Activated CD4-positive, alpha-beta T cell treated with anti-CD3 and anti-CD28 coated beads, Interleukin-2, Interleukin-6, amounts not matched to agents 100 ng/mL and 50 ng/mL, durations not matched to agents 16 hours and 8 hours (primary cell): ENCODE measurements around the gene MEGF9.
"Not testable (repeated sequence)": the region's sequence is repeated elsewhere in the genome, so short reads cannot be mapped to it uniquely, and the experiment has no call there.

ENCODE experiments used
- DNase-seq: peaks from one replicate; pipeline ENCODE4 v3.0.0-alpha.2; 2020

Gene MEGF9

DNA sequence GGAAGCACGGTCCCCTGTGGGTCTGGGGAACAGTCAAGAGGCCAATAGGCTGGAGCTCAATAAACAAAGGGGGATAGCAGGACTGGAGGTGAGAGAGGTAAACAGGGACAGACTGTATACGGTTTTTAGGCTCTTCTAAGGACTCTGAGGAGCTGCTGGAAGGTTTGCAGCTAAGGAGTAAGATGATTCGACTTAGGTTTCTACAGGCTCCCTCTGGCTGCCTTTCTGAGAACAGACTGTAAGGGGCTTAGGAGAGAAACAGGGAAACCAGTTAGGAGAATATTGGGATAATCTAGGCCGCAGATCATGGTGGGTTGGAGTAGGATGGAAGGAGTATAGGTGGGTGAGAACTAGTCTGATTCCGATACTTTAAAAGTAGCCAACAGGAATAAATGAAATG is 144.7 kb downstream of the MEGF9 start:
- DNase-seq: no peak

DNA sequence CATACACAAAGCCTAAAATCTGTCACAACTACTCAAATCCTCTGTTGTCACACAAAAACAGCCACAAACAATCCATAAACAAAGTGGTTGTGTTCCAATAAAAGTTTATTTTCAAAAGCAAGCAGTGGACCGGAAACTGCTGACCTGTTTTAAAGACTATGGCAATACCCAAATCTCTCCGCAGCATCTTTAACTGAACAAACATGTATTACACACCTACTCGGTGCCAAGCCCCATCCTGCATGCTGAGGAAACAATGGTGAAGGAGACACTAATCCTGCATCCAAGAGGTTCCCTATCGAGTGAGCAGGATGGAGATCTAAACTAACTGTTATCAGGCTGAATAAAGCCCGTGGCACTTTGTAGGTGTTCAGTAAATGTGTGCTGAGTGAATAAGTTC is 145.5 kb downstream of the MEGF9 start:
- DNase-seq: no peak

DNA sequence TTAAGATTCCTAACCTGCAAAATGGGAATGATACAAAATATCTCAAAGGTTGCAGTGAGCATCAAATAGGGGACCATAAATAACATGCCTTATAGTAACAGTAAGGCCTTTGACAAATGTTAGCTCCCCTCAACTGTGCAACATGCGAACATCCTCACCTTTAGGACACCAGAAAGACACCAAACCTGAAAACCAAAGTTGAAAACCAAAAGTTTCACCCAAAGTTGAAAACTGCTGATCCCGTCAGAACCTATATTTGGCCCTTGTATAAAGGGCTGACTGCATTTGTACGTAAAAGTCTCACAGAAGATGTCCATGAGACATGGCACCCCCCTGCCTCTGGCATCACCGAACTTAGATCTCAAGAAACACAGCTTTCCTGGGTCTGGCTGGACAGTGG is 146.4 kb downstream of the MEGF9 start:
- DNase-seq: no peak

DNA sequence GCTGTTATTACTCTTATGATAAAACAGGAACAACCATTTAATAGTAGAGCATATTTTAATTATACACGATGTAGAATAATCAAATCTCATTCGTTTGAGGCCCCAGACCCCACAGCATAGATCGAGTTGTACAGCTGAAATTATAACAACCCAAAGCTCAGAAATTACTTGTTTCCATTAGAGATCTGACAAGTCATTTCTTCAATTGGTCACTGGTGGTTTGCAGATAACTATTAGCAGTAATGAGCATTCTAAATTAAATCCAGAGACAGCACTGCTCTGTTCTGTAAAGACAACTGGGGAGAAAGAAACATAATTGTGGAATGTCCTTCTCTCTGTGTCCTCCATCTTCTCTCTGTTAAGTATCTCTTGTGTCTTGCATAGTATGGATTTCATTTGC is 147.2 kb downstream of the MEGF9 start:
- DNase-seq: no peak

DNA sequence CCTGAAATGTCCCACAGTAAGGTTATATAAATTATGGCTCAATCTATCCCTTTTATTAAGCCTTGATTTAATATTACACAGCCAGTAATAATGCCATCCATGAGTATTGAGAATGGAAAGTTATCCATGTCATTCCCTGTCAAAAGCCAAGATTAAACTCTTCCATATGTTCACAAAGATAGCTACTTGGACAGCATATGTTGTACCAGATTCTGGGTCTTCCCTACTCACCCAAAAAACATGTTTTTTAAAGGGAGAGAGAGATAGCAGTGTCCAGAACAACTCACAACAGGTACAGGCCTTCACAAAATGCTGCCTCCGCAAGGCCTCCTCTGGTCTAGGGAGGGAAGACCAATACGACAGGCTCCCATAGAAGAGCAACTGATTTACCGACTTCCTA is 149.7 kb downstream of the MEGF9 start:
- no peak for DNase-seq

DNA sequence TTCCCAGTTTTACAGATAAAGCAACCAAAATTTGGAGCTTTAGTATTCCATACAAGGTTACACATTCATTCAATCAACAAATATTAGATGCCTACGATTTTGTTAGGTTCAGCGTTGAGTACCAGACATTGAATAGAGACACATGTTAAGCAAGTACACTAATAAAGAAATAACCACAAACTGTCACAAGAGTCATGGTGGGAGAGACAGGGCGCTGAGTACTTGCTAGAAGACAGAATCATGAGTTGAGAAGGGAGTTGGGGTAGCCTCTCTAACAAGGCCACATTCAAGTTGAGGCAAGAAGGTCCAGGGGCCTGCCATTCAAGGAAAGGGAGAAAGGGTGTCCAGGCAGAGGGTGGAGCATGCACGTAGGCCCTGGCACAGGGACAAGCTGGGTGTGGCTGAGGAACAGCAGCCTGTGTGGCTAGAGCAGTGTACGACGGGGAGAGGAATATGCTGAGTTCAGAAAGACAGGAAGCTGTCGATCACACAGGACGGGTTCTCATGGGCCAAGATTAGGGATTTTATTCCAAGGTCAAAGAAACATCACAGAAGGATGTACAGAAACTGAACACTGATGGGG is 151.3 kb downstream of the MEGF9 start:
- DNase-seq: no peak

DNA sequence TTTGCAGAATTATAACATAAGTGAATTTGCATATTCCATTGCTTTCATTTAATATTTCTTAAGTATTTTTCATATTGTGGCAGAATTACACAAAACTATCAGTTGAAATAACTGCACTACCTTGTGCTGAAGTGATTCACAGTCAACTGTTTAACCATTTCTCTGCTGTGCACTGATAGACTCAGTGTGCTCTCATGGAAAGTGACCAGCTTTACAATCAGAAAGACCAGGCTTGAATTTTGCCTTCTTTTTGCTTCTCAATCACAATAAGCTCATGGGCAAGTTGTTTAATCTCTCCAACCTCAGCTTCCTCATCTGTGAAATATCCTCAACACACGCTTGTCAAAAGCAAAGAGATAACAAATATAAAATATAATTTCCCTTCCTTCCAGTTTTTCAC is 152.6 kb downstream of the MEGF9 start:
- no peak for DNase-seq

DNA sequence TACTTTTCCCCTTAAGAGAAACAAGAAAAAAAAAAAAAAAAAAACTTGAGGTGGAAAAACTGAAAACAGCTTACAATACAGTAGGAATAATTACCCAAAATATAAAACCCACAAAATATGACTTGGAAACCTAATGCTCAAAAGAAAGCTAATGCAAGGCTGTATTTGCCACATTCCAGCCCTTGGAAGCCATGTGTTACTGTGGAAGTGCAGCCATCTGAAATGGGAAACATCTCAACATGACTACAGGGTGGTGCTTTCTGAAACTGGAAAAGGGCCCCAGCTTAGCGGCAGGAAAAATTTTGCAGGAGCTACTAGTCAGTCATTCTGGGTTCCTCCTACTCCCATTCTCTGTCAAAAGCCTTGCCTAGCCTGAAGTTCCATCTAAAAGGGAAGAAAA is 154.7 kb downstream of the MEGF9 start:
- DNase-seq: no peak

DNA sequence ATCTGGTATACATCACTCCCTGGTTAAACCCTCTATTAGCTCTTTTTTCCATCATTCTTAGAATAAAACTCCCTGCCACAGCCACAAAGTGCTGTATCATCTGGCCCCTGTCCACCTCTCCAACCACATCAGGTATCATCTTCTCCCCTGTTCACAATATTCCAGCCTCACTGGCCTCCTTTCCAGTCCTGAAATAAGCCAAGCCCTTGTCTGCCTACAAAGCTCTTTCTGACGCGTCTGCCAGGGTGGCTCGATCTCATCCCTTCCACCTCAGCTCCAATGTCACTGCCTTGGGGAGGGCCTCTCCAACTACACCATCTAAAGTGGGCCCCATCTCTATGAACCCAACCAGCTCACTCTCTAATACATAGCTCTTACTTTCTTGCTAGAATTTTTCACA is 155.8 kb downstream of the MEGF9 start:
- no peak for DNase-seq

DNA sequence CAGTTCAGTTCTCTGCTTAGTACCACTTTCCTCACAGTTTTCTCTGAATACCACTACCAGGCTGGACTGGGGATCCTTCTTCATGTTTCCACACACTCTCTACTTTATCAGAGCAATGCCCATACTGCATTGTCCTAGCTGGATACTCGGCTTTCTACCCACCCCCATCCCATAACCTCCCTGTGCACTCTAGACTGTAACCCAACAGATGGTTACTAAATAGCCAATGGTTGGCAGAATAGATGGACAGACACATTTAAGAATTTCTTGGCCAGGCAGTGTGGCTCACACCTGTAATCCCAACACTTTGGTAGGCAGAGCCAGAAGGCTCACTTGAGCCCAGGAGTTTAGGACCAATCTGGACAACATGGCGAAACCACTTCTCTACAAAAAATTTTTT is 157.1 kb downstream of the MEGF9 start:
- DNase-seq: no peak

DNA sequence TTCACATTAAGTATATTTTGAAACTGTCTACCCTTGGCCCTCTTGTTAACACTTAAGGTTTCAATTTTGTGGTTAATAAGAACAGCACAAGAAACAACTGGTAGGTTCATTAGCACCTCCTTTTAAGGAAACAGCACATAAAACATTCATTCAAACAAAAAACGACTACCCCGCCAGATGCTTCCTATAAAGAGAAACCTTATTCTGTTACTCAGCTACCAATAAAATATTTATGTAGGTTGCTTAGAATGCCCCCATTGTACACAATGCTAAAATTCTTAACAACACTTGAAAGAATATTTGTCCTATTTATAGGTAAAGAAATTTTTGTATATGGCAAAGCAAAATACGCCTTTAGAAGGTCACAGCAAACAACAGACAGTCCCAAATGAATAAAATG is 157.5 kb downstream of the MEGF9 start:
- no peak for DNase-seq

DNA sequence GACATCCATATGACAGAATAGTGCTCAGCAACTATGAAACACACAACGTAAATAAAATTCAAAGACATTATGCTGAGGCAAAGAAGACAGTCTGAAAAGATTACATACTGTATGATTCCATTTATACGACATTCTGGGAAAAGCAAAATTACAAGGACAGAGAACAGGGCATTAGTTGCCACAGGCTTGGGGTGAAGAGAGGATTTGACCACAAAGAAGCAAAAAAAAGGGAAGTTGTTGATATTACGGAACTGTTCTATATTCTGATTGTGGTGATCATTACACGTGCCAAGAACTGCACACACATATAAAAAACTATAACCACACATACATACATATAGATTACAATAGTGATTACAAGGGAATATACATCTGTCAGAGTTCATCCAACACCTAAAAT is 158.4 kb downstream of the MEGF9 start:
- DNase-seq: no peak

DNA sequence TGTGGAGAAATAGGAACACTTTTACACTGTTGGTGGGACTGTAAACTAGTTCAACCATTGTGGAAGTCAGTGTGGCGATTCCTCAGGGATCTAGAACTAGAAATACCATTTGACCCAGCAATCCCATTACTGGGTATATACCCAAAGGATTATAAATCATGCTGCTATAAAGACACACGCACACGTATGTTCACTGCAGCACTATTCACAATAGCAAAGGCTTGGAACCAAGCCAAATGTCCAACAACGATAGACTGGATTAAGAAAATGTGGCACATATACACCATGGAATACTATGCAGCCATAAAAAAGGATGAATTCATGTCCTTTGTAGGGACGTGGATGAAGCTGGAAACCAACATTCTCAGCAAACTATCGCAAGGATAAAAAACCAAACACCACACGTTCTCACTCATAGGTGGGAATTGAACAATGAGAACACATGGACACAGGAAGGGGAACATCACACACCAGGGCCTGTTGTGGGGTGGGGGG is 162.0 kb downstream of the MEGF9 start:
- not testable (repeated sequence) for DNase-seq
